GM12878 (cell line): ENCODE data around the gene IL19. TPM values are rescaled to one million over a fixed set of nuclear protein-coding genes. Genes with fewer than 3 reads are reported as not detected.

Experiments used
- ATAC-seq: fragments of 200-7000 bp; cut with Tn5 transposase; 3 replicates; pipeline ENCODE4 v1.9.1; 2020; ENCODE audit warnings: mild to moderate bottlenecking, moderate library complexity
- BruUV-seq: library from RNA; stranded (reverse); fragments of 400-500 nt; replicated peaks from 2 replicates; lab custom pipeline; 2021; lab: Mats Ljungman, UMichigan
- CTCF ChIA-PET: fragments of 300-600 bp; sonication (Branson Sonifier 250); formaldehyde crosslinking; extraction: SDS; loops from one replicate; lab custom pipeline; 2021; ENCODE audit warnings: inconsistent platforms; lab: Yijun Ruan, JAX
- POLR2A ChIA-PET: fragments of 350-600 bp; formaldehyde crosslinking; extraction: SDS; loops from one replicate; lab custom pipeline; 2021; ENCODE audit warnings: inconsistent platforms; lab: Charles Lee
- RAD21 ChIA-PET: fragments of 300-600 bp; sonication (Branson Sonifier 250); formaldehyde crosslinking; loops from one replicate; lab custom pipeline; 2023; ENCODE audit warnings: antibody characterized with exemption; ENCODE audit not compliant: unreplicated experiment; lab: Charles Lee
- SMC1A ChIA-PET: fragments of 300-600 bp; sonication (Branson Sonifier 250); formaldehyde crosslinking; loops from one replicate; lab custom pipeline; 2023; ENCODE audit not compliant: unreplicated experiment, uncharacterized antibody; lab: Charles Lee
- DNase-seq: peaks from one replicate; pipeline ENCODE4 v3.0.0-alpha.2; 2011; ENCODE audit warnings: low read depth, low spot score
- FAIRE-seq: peaks from 3 replicates; lab custom pipeline; 2011; peaks lifted over from hg19 to GRCh38; lab: Jason Lieb, UNC
- H2AFZ ChIP-seq: 2 replicates; pipeline ENCODE4 v1.6.0; 2011; ENCODE audit warnings: low read depth, low read length, control low read depth; ENCODE audit not compliant: control insufficient read depth
- H3K27ac ChIP-seq: 2 replicates; pipeline ENCODE4 v1.5.1; 2011; ENCODE audit warnings: control low read depth; ENCODE audit not compliant: control insufficient read depth, insufficient read depth
- H3K27me3 ChIP-seq, 2 experiments: replicated peaks in 1 of 2; 2 replicates each; pipeline versions ENCODE4 v1.6.0 to v1.6.1; 2011; ENCODE audit warnings: low read length in 1 of 2; ENCODE audit not compliant: control insufficient read depth in 2 of 2, insufficient read depth in 2 of 2
- H3K36me3 ChIP-seq, 2 experiments: 2 replicates each; pipeline ENCODE4 v1.5.1; 2011; ENCODE audit warnings: low read length in 1 of 2; ENCODE audit not compliant: control insufficient read depth in 2 of 2, insufficient read depth in 2 of 2
- H3K4me1 ChIP-seq: 2 replicates; pipeline ENCODE4 v1.6.1; 2011; ENCODE audit warnings: mild to moderate bottlenecking, low read length, moderate library complexity, mixed read lengths; ENCODE audit not compliant: control insufficient read depth, insufficient read depth
- H3K4me2 ChIP-seq: 2 replicates; pipeline ENCODE4 v1.6.0; 2011; ENCODE audit warnings: control low read depth; ENCODE audit not compliant: control insufficient read depth, insufficient read depth
- H3K4me3 ChIP-seq: fragments of 200-600 bp; sonication (generic); 2 replicates; pipeline ENCODE4 v1.5.1; 2016
- H3K79me2 ChIP-seq: 2 replicates; pipeline ENCODE4 v1.6.0; 2011; ENCODE audit warnings: low read length; ENCODE audit not compliant: control insufficient read depth, insufficient read depth
- H3K9ac ChIP-seq: 2 replicates; pipeline ENCODE4 v1.8.0; 2011; ENCODE audit warnings: low read length, control low read depth, mixed read lengths; ENCODE audit not compliant: control insufficient read depth, insufficient read depth
- H3K9me3 ChIP-seq: replicated peaks from 3 replicates; pipeline ENCODE4 v1.5.1; 2011; ENCODE audit warnings: mild to moderate bottlenecking, low read length; ENCODE audit not compliant: control insufficient read depth, insufficient read depth
- H4K20me1 ChIP-seq: 2 replicates; pipeline ENCODE4 v1.6.0; 2011; ENCODE audit not compliant: control insufficient read depth, insufficient read depth
- ATF2 ChIP-seq: IDR thresholded peaks from 2 replicates; pipeline ENCODE4 v1.6.1; 2012; ENCODE audit warnings: low read length, inconsistent platforms
- CHD2 ChIP-seq: IDR thresholded peaks from 2 replicates; pipeline ENCODE4 v1.6.1; 2011; ENCODE audit warnings: low read depth, low read length, improper control_type of control experiment, borderline replicate concordance
- E2F4 ChIP-seq: IDR thresholded peaks from 2 replicates; pipeline ENCODE4 v1.6.1; 2012; ENCODE audit warnings: low read depth, low read length, improper control_type of control experiment
- FOS ChIP-seq: IDR thresholded peaks from 3 replicates; pipeline ENCODE4 v1.6.1; 2011; ENCODE audit warnings: borderline replicate concordance; ENCODE audit not compliant: insufficient read length; ENCODE audit errors: extremely low read depth
- KDM1A ChIP-seq: fragments of 200-600 bp; sonication (generic); IDR thresholded peaks from 2 replicates; pipeline ENCODE4 v1.6.1; 2016; ENCODE audit warnings: borderline replicate concordance
- MYC ChIP-seq: IDR thresholded peaks from 2 replicates; pipeline ENCODE4 v1.6.1; 2011; ENCODE audit warnings: mild to moderate bottlenecking, low read length, moderate library complexity, inconsistent platforms; ENCODE audit not compliant: insufficient read depth, insufficient replicate concordance, insufficient read length, severe bottlenecking
- NFXL1 ChIP-seq: fragments of 450-650 bp; IDR thresholded peaks from 2 replicates; pipeline ENCODE4 v1.6.1; 2017; ENCODE audit warnings: antibody characterized with exemption, mild to moderate bottlenecking, borderline replicate concordance
- NFYB ChIP-seq: IDR thresholded peaks from 2 replicates; pipeline ENCODE4 v1.6.1; 2011; ENCODE audit warnings: low read depth, mild to moderate bottlenecking, low read length, improper control_type of control experiment, moderate library complexity; ENCODE audit not compliant: insufficient read depth
- POU2F2 ChIP-seq: IDR thresholded peaks from 3 replicates; pipeline ENCODE4 v1.6.1; 2011; ENCODE audit warnings: low read depth, mild to moderate bottlenecking, low read length, borderline replicate concordance
- RCOR1 ChIP-seq: conservative IDR thresholded peaks from 2 replicates; pipeline ENCODE4 v1.6.1; 2012; ENCODE audit warnings: low read depth, low read length, improper control_type of control experiment
- RFX5 ChIP-seq: IDR thresholded peaks from 2 replicates; pipeline ENCODE4 v1.6.1; 2011; ENCODE audit warnings: low read depth, low read length, improper control_type of control experiment
- SREBF1 ChIP-seq: IDR thresholded peaks from 2 replicates; pipeline ENCODE4 v1.6.1; 2012; ENCODE audit warnings: mild to moderate bottlenecking, low read length
- TCF12 ChIP-seq: IDR thresholded peaks from 2 replicates; pipeline ENCODE4 v1.6.1; 2011; ENCODE audit warnings: low read depth, mild to moderate bottlenecking, low read length
- ZNF24 ChIP-seq: fragments of 450-650 bp; IDR thresholded peaks from 2 replicates; pipeline ENCODE4 v1.6.1; 2017; ENCODE audit warnings: antibody characterized with exemption, mild to moderate bottlenecking
- ZZZ3 ChIP-seq: IDR thresholded peaks from 2 replicates; pipeline ENCODE4 v1.6.1; 2011; ENCODE audit warnings: low read depth; ENCODE audit not compliant: control insufficient read depth, insufficient read length
- WGBS: methylation state at CpG from one replicate; pipeline ENCODE4 v1.1.6; 2016; ENCODE audit warnings: low lambda C conversion rate; ENCODE audit not compliant: insufficient replicate concordance, insufficient coverage; ENCODE audit errors: missing lambda C conversion rate; 5-methylcytosine and 5-hydroxymethylcytosine counted together
- in situ Hi-C: fragments of 300-500 bp; cut with MboI; formaldehyde crosslinking; loops from 9 replicates; pipeline ENCODE4 v1.14.3; 2018; ENCODE audit warnings: mixed read lengths
- intact Hi-C: fragments of 100-400 bp; cut with micrococcal nuclease; formaldehyde crosslinking; loops from one replicate; pipeline ENCODE4 v1.14.2; 2022; ENCODE audit not compliant: unreplicated experiment
- polyA plus RNA-seq, 11 experiments: library from polyadenylated mRNA; depleted of rRNA in 4 of 11; unstranded in 6 of 11; stranded (reverse) in 5 of 11; fragments of >200 nt; fragmentation: Nextera tagmentation in 4 of 11; fragmentation: Illumina TruSeq in 1 of 11; extraction: Ambion mirVana in 4 of 11; extraction: Trizol in 1 of 11; gene quantifications; 1 replicate in 1 of 11; 2 replicates in 10 of 11; pipeline versions ENCODE4 v1.2.1 to v1.2.3, GENCODE V29; 2011 to 2016; ENCODE audit warnings: inconsistent platforms in 2 of 11, missing spikeins in 2 of 11, low read depth in 1 of 11
- total RNA-seq, 4 experiments: library from RNA; depleted of rRNA in 3 of 4; stranded (reverse); fragments of >200 nt in 3 of 4; fragmentation: Illumina TruSeq in 1 of 4; extraction: Trizol in 1 of 4; gene quantifications; 2 replicates each; pipeline versions ENCODE4 v1.2.1 to v1.2.3, GENCODE V29; 2013 to 2021

The IL19 gene
- total and polyA plus RNA-seq, 10 of the 15 experiments (the other 5 are each of a cell fraction or from before 2014, with no cell fraction given): 0.10 to 0.73 (median 0.28) TPM; not detected in 6

- Histone ChIP-seq H3K9ac (no peak overlapping the region), H2AFZ (no peak overlapping the region), H3K79me2 (no peaks in the 10 kb centered on the region), H4K20me1 (no peaks in the 10 kb centered on the region), H3K4me3 (no peak overlapping the region), H3K27me3 (no peaks in the 10 kb centered on the region), H3K36me3 (no peaks in the 10 kb centered on the region), H3K27ac (no peak overlapping the region), H3K4me2 (no peak overlapping the region), H3K4me1 (no peaks in the 10 kb centered on the region), H3K9me3 (peaks cover 3% of the 10 kb centered on the region; the same call in 2 of the 3 replicates)
- ChIA-PET POLR2A (interaction anchor here (1.4 kb wide), 1 partner anchor 66 kb away, joined by 3 read pairs; no protein-coding TSS in a partner anchor), SMC1A (interaction anchor here (1.0 to 3.6 kb wide), 9 partner anchors 12 to 148 kb away, joined by 3 to 16 read pairs (median 5); partner anchors contain the start of gene IL20), CTCF (interaction anchor here (0.9 to 3.4 kb wide), 16 partner anchors 9 to 906 kb away, joined by 3 to 22 read pairs (median 4); partner anchors contain the start of gene IL20), RAD21 (interaction anchor here (1.3 to 1.5 kb wide), 2 partner anchors 9 to 148 kb away, joined by 3 to 5 read pairs; no protein-coding TSS in a partner anchor)
- intact Hi-C loops: no loop called here
- no TSS peak for BruUV-seq
- DNase-seq (no peak), FAIRE-seq (no peak), ATAC-seq (no peak)
- no peak for TF ChIP-seq TCF12
- TF ChIP-seq MYC: no peak
- TF ChIP-seq POU2F2: no peak
- no peak for TF ChIP-seq FOS
- TF ChIP-seq RCOR1: no peak
- no peak for TF ChIP-seq RFX5
- in situ Hi-C loops: no loop called here
- WGBS: 93% methylated on average over 1 of the region's 1 CpG
These were observed 112.6 kb downstream of the IL19 start for GRCh38 chr1:206883160-206883559.

- no peaks in the 10 kb centered on the region; the same call in 2 of the 3 replicates for H3K9me3 ChIP-seq
- H2AFZ ChIP-seq: no peak overlapping the region
- ChIA-PET CTCF (interaction anchor here (0.8 to 3.4 kb wide), 18 partner anchors 9 to 907 kb away, joined by 3 to 22 read pairs (median 3); partner anchors contain the start of genes IL20 and IL24), SMC1A (interaction anchor here (1.0 to 3.6 kb wide), 13 partner anchors 9 to 153 kb away, joined by 3 to 16 read pairs (median 5); partner anchors contain the start of gene IL20), POLR2A (interaction anchor here (1.1 to 1.4 kb wide), 3 partner anchors 9 to 66 kb away, joined by 3 to 5 read pairs (median 3); no protein-coding TSS in a partner anchor), RAD21 (interaction anchor here (0.6 to 1.7 kb wide), 5 partner anchors 9 to 149 kb away, joined by 3 to 5 read pairs (median 3); no protein-coding TSS in a partner anchor)
- FAIRE-seq (no peak), DNase-seq (no peak), ATAC-seq (no peak)
- no peak overlapping the region for H3K9ac ChIP-seq
- no peaks in the 10 kb centered on the region for H4K20me1 ChIP-seq
- H3K4me3 ChIP-seq: no peak overlapping the region
- H3K4me1 ChIP-seq: no peaks in the 10 kb centered on the region
- H3K4me2 ChIP-seq: no peak overlapping the region
- in situ Hi-C loops: no loop called here
- no peaks in the 10 kb centered on the region for H3K27me3 ChIP-seq
- H3K27ac ChIP-seq: no peak overlapping the region
- 86% methylated on average over 2 of the region's 2 CpGs for WGBS
- intact Hi-C loops: no loop called here
- BruUV-seq: no TSS peak
- no peaks in the 10 kb centered on the region for H3K79me2 ChIP-seq
- H3K36me3 ChIP-seq: no peaks in the 10 kb centered on the region
- TF ChIP-seq NFXL1 (no peak), ZNF24 (no peak), SREBF1 (no peak), E2F4 (no peak), ZZZ3 (no peak), NFYB (no peak), KDM1A (no peak), ATF2 (no peak), CHD2 (no peak), RFX5 (no peak)
These were observed 113.3 kb downstream of the IL19 start for GRCh38 chr1:206883876-206884275.
